GM23338 (cell line): ENCODE measurements around the gene DOCK1. TPM values are rescaled to one million over a fixed set of nuclear protein-coding genes. Genes with fewer than 3 reads are reported as not detected.

Experiments
- ATAC-seq: fragments of 200-7000 bp; cut with Tn5 transposase; 3 replicates; pipeline ENCODE4 v1.9.1; 2020
- DNase-seq: peaks from one replicate; pipeline ENCODE4 v3.0.0-alpha.2; 2015; ENCODE audit warnings: low spot score
- H2AFZ ChIP-seq: fragments of 200-600 bp; sonication (generic); 2 replicates; pipeline ENCODE4 v1.8.0; 2016; ENCODE audit warnings: antibody characterized with exemption, mild to moderate bottlenecking, moderate library complexity
- H3F3A ChIP-seq: fragments of 200-600 bp; sonication (generic); replicated peaks from 2 replicates; pipeline ENCODE4 v1.8.0; 2017; ENCODE audit warnings: antibody characterized with exemption, mixed run types, low read depth
- H3K27ac ChIP-seq: fragments of 200-600 bp; sonication (generic); 2 replicates; pipeline ENCODE4 v1.6.1; 2016; ENCODE audit warnings: low read depth
- H3K27me3 ChIP-seq: fragments of 200-600 bp; sonication (generic); 2 replicates; pipeline ENCODE4 v1.8.0; 2016; ENCODE audit warnings: mild to moderate bottlenecking, mixed run types, moderate library complexity; ENCODE audit not compliant: insufficient read depth
- H3K36me3 ChIP-seq: fragments of 200-600 bp; sonication (generic); 2 replicates; pipeline ENCODE4 v1.8.0; 2016; ENCODE audit warnings: mild to moderate bottlenecking; ENCODE audit not compliant: insufficient read depth
- H3K4me1 ChIP-seq: fragments of 200-600 bp; sonication (generic); 2 replicates; pipeline ENCODE4 v1.8.0; 2016; ENCODE audit warnings: mild to moderate bottlenecking, moderate library complexity; ENCODE audit not compliant: insufficient read depth
- H3K4me2 ChIP-seq: fragments of 200-600 bp; sonication (generic); 2 replicates; pipeline ENCODE4 v1.7.1; 2017; ENCODE audit warnings: mixed run types
- H3K4me3 ChIP-seq: fragments of 200-600 bp; sonication (generic); 2 replicates; pipeline ENCODE4 v1.6.1; 2016; ENCODE audit warnings: mixed run types
- H3K79me2 ChIP-seq: fragments of 200-600 bp; sonication (generic); replicated peaks from 2 replicates; pipeline ENCODE4 v1.8.0; 2017; ENCODE audit warnings: mild to moderate bottlenecking; ENCODE audit not compliant: insufficient read depth
- H3K9me2 ChIP-seq: fragments of 200-600 bp; sonication (generic); 2 replicates; pipeline ENCODE4 v1.8.0; 2017; ENCODE audit not compliant: insufficient read depth
- H4K20me1 ChIP-seq: fragments of 200-600 bp; sonication (generic); replicated peaks from 2 replicates; pipeline ENCODE4 v1.8.0; 2017; ENCODE audit warnings: mild to moderate bottlenecking; ENCODE audit not compliant: insufficient read depth
- H3K27ac Mint-ChIP-seq: 2 replicates; pipeline ENCODE4 v1.8.0; 2020; ENCODE audit warnings: inconsistent platforms, mild to moderate bottlenecking, moderate library complexity, mixed read lengths
- H3K27me3 Mint-ChIP-seq: 3 replicates; pipeline ENCODE4 v1.8.0; 2022; ENCODE audit warnings: low read depth, mild to moderate bottlenecking, moderate library complexity, mixed read lengths, inconsistent platforms; ENCODE audit not compliant: insufficient read depth, poor library complexity
- H3K36me3 Mint-ChIP-seq: 3 replicates; pipeline ENCODE4 v1.8.0; 2021; ENCODE audit warnings: low read depth, mild to moderate bottlenecking, inconsistent platforms, moderate library complexity, mixed read lengths
- H3K4me1 Mint-ChIP-seq: 3 replicates; pipeline ENCODE4 v1.8.0; 2020; ENCODE audit warnings: mild to moderate bottlenecking, inconsistent platforms, mixed read lengths
- H3K4me3 Mint-ChIP-seq: 3 replicates; pipeline ENCODE4 v1.8.0; 2021; ENCODE audit warnings: moderate library complexity, mild to moderate bottlenecking, inconsistent platforms, mixed read lengths
- H3K9me3 Mint-ChIP-seq: 3 replicates; pipeline ENCODE4 v1.8.0; 2020; ENCODE audit warnings: moderate library complexity, mild to moderate bottlenecking, inconsistent platforms, mixed read lengths
- CREB1 ChIP-seq: fragments of 250-450 bp; sonication (Bioruptor Pico); IDR thresholded peaks from 2 replicates; pipeline ENCODE4 v1.5.0; 2020; ENCODE audit warnings: low read depth, mild to moderate bottlenecking, moderate library complexity
- EZH2 ChIP-seq: fragments of 200-600 bp; sonication (generic); IDR thresholded peaks from one replicate; pipeline ENCODE4 v1.8.0; 2017; ENCODE audit warnings: antibody characterized with exemption, mild to moderate bottlenecking, low read depth; ENCODE audit not compliant: unreplicated experiment
- EZH2phosphoT487 ChIP-seq: fragments of 200-600 bp; sonication (generic); IDR thresholded peaks from one replicate; pipeline ENCODE4 v1.8.1; 2018; ENCODE audit warnings: antibody characterized with exemption; ENCODE audit not compliant: unreplicated experiment
- JUNB ChIP-seq: IDR thresholded peaks from one replicate; pipeline ENCODE4 v1.6.1; 2016; ENCODE audit warnings: antibody characterized with exemption; ENCODE audit not compliant: unreplicated experiment
- NANOG ChIP-seq: IDR thresholded peaks from 2 replicates; pipeline ENCODE4 v1.6.1; 2016; ENCODE audit warnings: antibody characterized with exemption, borderline replicate concordance
- POLR2AphosphoS5 ChIP-seq: IDR thresholded peaks from 2 replicates; pipeline ENCODE4 v1.6.1; 2016; ENCODE audit warnings: antibody characterized with exemption, low read depth
- STAT1 ChIP-seq: IDR thresholded peaks from one replicate; pipeline ENCODE4 v1.6.1; 2016; ENCODE audit warnings: antibody characterized with exemption; ENCODE audit not compliant: unreplicated experiment
- ZNF331 ChIP-seq: fragments of 250-450 bp; sonication (Bioruptor Pico); IDR thresholded peaks from 2 replicates; pipeline ENCODE4 v1.5.0; 2020; ENCODE audit warnings: low read depth, mild to moderate bottlenecking, moderate library complexity
- polyA plus RNA-seq: library from polyadenylated mRNA; unstranded; fragments of >200 nt; fragmentation: Nextera tagmentation; extraction: Ambion mirVana; gene quantifications from 2 replicates; pipeline ENCODE4 v1.2.1, GENCODE V29; 2016
- total RNA-seq: library from RNA; depleted of rRNA; stranded (reverse); fragments of >200 nt; shearing (Covaris generic); gene quantifications from 2 replicates; pipeline ENCODE4 v1.2.3, GENCODE V29; 2014
- TF ChIP-seq, protein P1 (sequence below), 2 experiments: fragments of 200-600 bp in 1 of 2; sonication (generic) in 1 of 2; conservative IDR thresholded peaks; 2 replicates each; pipeline versions ENCODE4 v1.5.1 to v1.6.1; 2016 to 2017; ENCODE audit warnings: antibody characterized with exemption in 2 of 2, low read depth in 2 of 2, mild to moderate bottlenecking in 2 of 2, moderate library complexity in 1 of 2
- TF ChIP-seq, protein P2 (sequence below): IDR thresholded peaks from one replicate; pipeline ENCODE4 v1.6.1; 2018; ENCODE audit warnings: antibody characterized with exemption; ENCODE audit not compliant: unreplicated experiment

Gene DOCK1
- total and polyA plus RNA-seq, 2 experiments from 2014 or later, result 13.2 to 55.3 TPM

DNA sequence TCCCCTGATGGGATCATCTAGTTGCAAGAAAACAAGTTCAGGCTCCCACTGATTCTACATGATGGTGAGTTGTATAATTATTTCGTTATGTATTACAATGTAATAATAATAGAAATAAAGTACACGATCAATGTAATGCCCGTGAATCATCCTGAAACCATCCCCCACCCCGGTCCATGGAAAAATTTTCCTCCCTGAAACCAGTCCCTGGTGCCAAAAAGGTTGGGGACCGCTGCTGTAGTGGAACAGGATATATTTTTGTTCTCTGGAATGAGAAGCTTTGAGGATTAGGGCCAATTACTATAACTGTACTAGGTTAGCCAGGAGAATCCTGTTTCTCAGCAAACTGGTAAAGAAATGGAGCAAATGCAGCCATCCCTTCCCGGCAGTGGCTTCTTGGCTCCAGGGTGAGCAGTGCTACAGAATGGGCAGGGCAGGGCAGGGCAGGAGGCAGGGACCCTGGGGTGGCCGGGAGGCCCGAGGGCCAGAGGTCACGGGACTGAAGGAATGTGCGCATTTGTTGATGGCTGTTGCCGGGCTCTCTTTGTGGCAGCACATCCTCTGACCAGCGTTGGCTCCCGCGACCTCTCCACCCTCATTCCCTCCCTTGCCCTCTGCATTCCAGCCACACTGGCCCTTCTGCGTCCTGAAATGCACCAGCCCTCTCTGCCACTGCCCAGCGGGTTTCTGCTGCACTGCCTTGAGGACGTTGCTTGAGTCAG lies 481.5 kb downstream of the DOCK1 start:
- H3K9me3 Mint-ChIP-seq, result peaks cover 6% of the 10 kb centered on the region; the same call in 1 of the 3 replicates
- Histone ChIP-seq H3K4me3 (no peak overlapping the region), H4K20me1 (no peaks in the 10 kb centered on the region), H3K27ac (no peak overlapping the region), H3K4me2 (0 out of 2 replicates have a peak overlapping the region, but pooled peaks have one; percentile 48), H3K9me2 (0 out of 2 replicates have a peak, but pooled peaks cover 3% of the 10 kb centered on the region), H3K27me3 (no peaks in the 10 kb centered on the region), H3F3A (no peaks in the 10 kb centered on the region), H3K36me3 (no peaks in the 10 kb centered on the region; the same call in 1 of the 2 replicates), H2AFZ (no peak overlapping the region), H3K79me2 (no peaks in the 10 kb centered on the region), H3K4me1 (no peaks in the 10 kb centered on the region)
- TF ChIP-seq, protein P1, sequence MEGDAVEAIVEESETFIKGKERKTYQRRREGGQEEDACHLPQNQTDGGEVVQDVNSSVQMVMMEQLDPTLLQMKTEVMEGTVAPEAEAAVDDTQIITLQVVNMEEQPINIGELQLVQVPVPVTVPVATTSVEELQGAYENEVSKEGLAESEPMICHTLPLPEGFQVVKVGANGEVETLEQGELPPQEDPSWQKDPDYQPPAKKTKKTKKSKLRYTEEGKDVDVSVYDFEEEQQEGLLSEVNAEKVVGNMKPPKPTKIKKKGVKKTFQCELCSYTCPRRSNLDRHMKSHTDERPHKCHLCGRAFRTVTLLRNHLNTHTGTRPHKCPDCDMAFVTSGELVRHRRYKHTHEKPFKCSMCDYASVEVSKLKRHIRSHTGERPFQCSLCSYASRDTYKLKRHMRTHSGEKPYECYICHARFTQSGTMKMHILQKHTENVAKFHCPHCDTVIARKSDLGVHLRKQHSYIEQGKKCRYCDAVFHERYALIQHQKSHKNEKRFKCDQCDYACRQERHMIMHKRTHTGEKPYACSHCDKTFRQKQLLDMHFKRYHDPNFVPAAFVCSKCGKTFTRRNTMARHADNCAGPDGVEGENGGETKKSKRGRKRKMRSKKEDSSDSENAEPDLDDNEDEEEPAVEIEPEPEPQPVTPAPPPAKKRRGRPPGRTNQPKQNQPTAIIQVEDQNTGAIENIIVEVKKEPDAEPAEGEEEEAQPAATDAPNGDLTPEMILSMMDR (conservative IDR thresholded peaks at IDR 0.05; ENCODE audit: low read depth in 2 of 2), result no peak
- TF ChIP-seq, protein P2, sequence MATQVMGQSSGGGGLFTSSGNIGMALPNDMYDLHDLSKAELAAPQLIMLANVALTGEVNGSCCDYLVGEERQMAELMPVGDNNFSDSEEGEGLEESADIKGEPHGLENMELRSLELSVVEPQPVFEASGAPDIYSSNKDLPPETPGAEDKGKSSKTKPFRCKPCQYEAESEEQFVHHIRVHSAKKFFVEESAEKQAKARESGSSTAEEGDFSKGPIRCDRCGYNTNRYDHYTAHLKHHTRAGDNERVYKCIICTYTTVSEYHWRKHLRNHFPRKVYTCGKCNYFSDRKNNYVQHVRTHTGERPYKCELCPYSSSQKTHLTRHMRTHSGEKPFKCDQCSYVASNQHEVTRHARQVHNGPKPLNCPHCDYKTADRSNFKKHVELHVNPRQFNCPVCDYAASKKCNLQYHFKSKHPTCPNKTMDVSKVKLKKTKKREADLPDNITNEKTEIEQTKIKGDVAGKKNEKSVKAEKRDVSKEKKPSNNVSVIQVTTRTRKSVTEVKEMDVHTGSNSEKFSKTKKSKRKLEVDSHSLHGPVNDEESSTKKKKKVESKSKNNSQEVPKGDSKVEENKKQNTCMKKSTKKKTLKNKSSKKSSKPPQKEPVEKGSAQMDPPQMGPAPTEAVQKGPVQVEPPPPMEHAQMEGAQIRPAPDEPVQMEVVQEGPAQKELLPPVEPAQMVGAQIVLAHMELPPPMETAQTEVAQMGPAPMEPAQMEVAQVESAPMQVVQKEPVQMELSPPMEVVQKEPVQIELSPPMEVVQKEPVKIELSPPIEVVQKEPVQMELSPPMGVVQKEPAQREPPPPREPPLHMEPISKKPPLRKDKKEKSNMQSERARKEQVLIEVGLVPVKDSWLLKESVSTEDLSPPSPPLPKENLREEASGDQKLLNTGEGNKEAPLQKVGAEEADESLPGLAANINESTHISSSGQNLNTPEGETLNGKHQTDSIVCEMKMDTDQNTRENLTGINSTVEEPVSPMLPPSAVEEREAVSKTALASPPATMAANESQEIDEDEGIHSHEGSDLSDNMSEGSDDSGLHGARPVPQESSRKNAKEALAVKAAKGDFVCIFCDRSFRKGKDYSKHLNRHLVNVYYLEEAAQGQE, result no peak
- TF ChIP-seq ZNF331 (CRISPR knock-in tag), result no peak
- no peak for TF ChIP-seq STAT1
- no peak for TF ChIP-seq JUNB
- TF ChIP-seq CREB1 (CRISPR knock-in tag), result no peak
- TF ChIP-seq NANOG, result no peak
- peaks cover 7% of the 10 kb centered on the region for H3K4me1 Mint-ChIP-seq
- peaks cover 13% of the 10 kb centered on the region for H3K27me3 Mint-ChIP-seq
- H3K4me3 Mint-ChIP-seq, result no peak overlapping the region
- peak; percentile 89 for ATAC-seq
- peak; percentile 50 for DNase-seq
- H3K36me3 Mint-ChIP-seq, result peaks cover 30% of the 10 kb centered on the region
- H3K27ac Mint-ChIP-seq, result no peak overlapping the region

DNA sequence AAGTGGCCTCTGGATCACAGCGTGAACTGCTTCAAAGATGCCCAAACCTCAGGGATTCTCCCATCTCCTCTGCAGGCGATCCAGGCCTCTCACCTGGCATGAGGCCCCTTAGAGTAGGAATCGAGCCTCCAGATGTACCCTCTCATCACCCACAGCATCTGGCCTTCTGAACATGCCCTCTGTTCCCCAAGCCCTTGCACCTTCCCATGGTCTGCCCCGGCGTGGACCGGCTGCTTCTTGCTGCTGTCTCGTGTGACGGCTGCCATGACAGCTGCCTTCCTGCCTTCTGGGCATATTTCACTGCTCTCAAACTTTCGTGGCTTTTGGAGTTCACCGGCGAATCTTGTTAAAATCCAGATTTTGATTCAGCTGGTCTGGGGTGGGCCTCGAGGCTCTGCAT lies 486.6 kb downstream of the DOCK1 start:
- H3K27me3 ChIP-seq, result no peaks in the 10 kb centered on the region
- Mint-ChIP-seq H3K27ac (no peak overlapping the region), H3K4me3 (no peak overlapping the region), H3K4me1 (peaks cover 21% of the 10 kb centered on the region), H3K36me3 (peaks cover 15% of the 10 kb centered on the region), H3K9me3 (no peaks in the 10 kb centered on the region; the same call in 2 of the 3 replicates), H3K27me3 (peaks cover 15% of the 10 kb centered on the region)
- H3K4me1 ChIP-seq, result no peaks in the 10 kb centered on the region
- H3K4me2 ChIP-seq, result no peak overlapping the region
- H3K36me3 ChIP-seq, result no peaks in the 10 kb centered on the region
- H3F3A ChIP-seq, result no peaks in the 10 kb centered on the region
- H3K27ac ChIP-seq, result no peak overlapping the region
- ATAC-seq, result no peak
- H4K20me1 ChIP-seq, result no peaks in the 10 kb centered on the region
- H3K4me3 ChIP-seq, result no peak overlapping the region
- no peak for DNase-seq
- 0 out of 2 replicates have a peak, but pooled peaks cover 3% of the 10 kb centered on the region for H3K9me2 ChIP-seq
- no peak overlapping the region for H2AFZ ChIP-seq
- H3K79me2 ChIP-seq, result no peaks in the 10 kb centered on the region
- TF ChIP-seq ZNF331 (CRISPR knock-in tag), result no peak
- no peak for TF ChIP-seq POLR2AphosphoS5
- no peak for TF ChIP-seq STAT1
- no peak for TF ChIP-seq EZH2
- TF ChIP-seq, protein P2, result no peak
- TF ChIP-seq EZH2phosphoT487, result no peak
- TF ChIP-seq, protein P1 (conservative IDR thresholded peaks at IDR 0.05; ENCODE audit: low read depth in 2 of 2), result no peak
- no peak for TF ChIP-seq CREB1 (CRISPR knock-in tag)
